Uterus (tissue), 2 donors: ENCODE results near the gene MKLN1.

Experiments
- POLR2A ChIP-seq, 2 donors: fragments of 450-650 bp; IDR thresholded peaks; one replicate each; pipeline ENCODE4 v1.6.1; 2016; ENCODE audit warnings: antibody characterized with exemption in 2 of 2, mild to moderate bottlenecking in 1 of 2, moderate library complexity in 1 of 2
- TF ChIP-seq, protein P1 (sequence below), 4 experiments: fragments of 200-600 bp in 2 of 4; fragments of 450-650 bp in 2 of 4; sonication (generic) in 2 of 4; IDR thresholded peaks; one replicate each; pipeline ENCODE4 v1.5.1; 2016 to 2019; ENCODE audit warnings: antibody characterized with exemption in 4 of 4, mild to moderate bottlenecking in 2 of 4, moderate library complexity in 1 of 4

DNA sequence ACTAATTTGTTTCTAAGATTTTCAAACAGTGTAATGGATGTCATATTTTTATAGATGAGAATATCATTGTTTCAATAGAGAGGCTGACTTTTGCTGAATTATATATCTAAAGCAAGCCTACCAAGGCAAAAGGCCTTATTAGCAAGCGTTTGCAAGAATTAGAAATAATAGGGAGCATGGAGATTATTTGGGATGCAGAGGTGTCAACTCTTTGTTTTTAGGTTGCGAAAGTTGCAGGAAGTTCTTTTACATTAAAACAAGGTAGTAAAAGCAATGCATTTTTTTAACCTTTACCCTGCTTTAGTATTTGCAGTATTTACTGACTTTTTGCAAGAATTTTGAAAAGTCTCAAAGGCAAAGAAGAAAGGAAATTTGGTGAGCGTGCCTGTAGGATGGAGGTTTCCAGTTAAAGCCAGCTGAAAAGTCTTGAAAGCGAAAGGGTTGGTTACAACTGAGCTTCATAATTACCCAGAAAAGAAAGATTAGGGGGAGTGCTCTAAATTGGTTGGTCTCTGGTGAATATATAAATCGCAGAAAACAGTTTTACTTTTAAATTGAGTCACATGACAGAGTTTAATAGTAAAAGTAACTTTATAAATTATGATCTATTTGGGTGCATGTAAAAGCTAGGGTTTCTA, 81.6 kb downstream of the MKLN1 start:
- TF ChIP-seq, protein P1, sequence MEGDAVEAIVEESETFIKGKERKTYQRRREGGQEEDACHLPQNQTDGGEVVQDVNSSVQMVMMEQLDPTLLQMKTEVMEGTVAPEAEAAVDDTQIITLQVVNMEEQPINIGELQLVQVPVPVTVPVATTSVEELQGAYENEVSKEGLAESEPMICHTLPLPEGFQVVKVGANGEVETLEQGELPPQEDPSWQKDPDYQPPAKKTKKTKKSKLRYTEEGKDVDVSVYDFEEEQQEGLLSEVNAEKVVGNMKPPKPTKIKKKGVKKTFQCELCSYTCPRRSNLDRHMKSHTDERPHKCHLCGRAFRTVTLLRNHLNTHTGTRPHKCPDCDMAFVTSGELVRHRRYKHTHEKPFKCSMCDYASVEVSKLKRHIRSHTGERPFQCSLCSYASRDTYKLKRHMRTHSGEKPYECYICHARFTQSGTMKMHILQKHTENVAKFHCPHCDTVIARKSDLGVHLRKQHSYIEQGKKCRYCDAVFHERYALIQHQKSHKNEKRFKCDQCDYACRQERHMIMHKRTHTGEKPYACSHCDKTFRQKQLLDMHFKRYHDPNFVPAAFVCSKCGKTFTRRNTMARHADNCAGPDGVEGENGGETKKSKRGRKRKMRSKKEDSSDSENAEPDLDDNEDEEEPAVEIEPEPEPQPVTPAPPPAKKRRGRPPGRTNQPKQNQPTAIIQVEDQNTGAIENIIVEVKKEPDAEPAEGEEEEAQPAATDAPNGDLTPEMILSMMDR (IDR thresholded peaks at IDR 0.05), result no peak
- no peak for TF ChIP-seq POLR2A (IDR thresholded peaks at IDR 0.05)
